ENCODE measurements around the gene CHN2.

Gene CHN2

DNA sequence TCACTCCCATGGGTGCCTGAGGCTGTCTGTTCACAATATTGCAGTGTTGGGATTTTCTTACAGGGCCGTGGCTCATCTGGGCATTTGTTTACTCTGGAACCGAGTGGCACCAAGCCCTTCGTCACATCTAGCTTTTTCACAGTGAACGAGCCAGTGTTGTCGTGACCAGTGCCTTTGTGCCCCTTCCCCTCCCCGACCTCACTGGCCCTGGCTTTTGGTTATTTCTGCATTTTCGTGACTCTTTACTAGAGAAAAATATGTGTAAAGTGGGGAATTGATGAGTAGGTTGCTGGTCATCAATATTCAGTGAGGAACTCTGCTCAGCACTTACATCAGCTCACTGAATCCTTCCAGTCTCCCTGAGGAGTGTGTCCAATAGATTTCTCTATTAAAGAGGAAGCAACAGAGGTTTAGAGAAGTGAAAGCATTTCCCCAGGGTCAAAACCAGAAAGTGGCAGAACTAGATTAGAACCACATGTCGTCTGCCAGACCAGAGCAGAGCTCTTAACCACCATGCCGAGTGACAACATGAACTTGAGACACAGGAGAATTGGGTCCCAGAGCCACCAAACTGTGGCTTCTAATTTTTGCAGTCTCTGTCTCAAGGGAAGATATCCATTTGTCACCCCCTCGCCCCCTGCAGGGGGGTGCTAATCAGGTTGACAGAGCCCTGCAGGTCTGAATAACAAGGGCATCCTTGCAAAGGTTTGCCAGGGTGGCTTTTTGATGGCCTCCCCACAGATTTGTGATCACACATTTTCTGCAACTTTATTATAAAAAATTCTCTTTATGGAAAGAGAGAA lies 125.3 kb downstream of the CHN2 start:
- H3K4me3 ChIP-seq (ENCODE audit: low read depth, low read length), result no peak overlapping the region
- TF ChIP-seq, protein P1, sequence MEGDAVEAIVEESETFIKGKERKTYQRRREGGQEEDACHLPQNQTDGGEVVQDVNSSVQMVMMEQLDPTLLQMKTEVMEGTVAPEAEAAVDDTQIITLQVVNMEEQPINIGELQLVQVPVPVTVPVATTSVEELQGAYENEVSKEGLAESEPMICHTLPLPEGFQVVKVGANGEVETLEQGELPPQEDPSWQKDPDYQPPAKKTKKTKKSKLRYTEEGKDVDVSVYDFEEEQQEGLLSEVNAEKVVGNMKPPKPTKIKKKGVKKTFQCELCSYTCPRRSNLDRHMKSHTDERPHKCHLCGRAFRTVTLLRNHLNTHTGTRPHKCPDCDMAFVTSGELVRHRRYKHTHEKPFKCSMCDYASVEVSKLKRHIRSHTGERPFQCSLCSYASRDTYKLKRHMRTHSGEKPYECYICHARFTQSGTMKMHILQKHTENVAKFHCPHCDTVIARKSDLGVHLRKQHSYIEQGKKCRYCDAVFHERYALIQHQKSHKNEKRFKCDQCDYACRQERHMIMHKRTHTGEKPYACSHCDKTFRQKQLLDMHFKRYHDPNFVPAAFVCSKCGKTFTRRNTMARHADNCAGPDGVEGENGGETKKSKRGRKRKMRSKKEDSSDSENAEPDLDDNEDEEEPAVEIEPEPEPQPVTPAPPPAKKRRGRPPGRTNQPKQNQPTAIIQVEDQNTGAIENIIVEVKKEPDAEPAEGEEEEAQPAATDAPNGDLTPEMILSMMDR (IDR thresholded peaks at IDR 0.05; ENCODE audit: low read depth, low read length), result no peak

DNA sequence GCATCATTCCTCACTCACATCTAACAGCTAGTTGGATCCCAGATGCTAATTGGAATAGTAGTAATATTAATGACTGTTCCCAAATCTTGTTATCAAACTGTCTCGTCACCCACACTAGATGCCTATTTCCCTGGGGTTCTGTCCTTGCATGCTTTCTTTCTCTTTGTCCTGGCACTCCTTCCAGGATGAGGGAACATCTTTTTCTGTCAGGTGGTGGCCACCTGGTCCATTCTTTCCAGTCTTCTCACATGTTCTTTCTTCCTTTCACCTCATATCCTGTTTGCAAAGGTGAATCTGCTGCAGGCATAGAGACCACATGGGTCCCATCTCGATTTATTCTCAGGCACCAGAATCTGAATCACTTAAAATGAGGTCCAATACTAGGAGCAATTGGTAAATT lies 126.0 kb downstream of the CHN2 start:
- H3K4me3 ChIP-seq (ENCODE audit: low read depth, low read length), result no peak overlapping the region
- TF ChIP-seq, protein P1 (IDR thresholded peaks at IDR 0.05; ENCODE audit: low read depth, low read length), result no peak

DNA sequence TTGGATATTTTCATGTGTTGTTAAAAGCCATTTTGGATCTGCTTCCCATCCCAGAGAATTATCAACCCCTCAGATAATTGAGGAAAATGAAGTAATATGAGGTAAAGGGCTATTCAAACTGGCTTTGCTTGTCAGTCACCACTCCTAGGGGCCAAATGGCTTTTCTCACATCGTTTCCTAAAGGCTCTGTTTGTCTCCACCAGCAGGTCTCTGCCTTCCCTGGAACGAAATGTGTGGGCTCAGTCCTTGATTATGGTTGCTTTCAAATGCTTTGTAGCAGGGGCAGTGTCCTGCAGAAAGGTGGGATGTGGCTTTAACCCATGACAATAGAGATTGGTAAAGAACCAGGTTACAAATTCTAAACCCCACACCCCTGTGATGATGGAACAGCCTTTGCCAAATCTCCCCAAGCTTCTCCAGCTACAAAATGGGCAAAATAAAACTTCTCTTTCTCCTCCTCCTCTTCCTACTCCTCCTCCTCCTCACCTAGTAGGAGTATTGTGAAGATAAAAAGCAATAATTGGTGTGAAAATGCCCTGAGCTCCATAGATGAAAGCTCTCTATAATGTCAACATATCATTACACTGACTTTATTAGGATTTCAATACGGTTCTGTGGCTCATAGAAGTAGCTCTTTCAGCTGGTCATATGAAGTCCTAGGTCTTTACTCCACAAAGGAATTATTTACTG lies 127.6 kb downstream of the CHN2 start:
- H3K4me3 ChIP-seq (ENCODE audit: low read depth, low read length), result no peak overlapping the region
- TF ChIP-seq, protein P1 (IDR thresholded peaks at IDR 0.05; ENCODE audit: low read depth, low read length), result no peak

DNA sequence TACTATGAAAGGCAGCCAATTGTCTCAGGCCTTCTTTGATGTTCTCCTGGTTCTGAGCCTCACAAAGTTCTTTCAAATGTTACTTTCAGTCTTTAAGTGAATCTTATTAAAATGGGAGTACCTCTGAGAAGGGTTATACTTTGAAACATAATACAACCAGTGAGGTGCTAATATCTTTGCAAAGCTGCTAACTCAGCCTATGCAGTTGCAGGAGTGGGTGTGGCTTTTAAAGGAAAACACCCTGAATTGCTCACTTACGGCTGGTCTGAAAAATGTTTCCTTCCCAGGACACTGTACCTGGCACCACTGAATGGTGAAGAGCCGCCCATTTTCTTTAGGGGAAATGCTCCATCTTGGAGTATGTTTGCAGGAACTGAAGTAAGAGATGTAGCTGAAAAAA lies 130.9 kb downstream of the CHN2 start:
- TF ChIP-seq, protein P1 (IDR thresholded peaks at IDR 0.05; ENCODE audit: low read depth, low read length), result no peak
- no peak overlapping the region for H3K4me3 ChIP-seq (ENCODE audit: low read depth, low read length)

DNA sequence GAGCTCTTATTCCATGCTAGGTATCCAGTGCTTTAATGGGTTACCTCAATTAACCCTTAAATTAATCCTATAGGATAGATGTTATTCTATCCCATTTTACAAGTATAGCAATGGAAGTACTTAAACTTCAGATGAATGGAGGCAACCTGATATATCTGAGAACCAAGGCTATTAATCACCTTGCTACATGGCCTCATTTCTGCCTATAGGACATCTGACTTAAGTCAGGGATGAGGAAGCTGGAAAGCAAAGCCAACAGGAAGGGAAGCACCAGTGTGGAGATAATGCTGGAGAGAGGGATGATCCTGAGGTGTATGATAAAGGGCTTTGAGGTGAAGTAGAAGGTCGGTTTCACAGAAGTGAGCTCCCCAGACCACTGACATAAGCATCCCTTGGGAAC lies 132.3 kb downstream of the CHN2 start:
- TF ChIP-seq, protein P1 (IDR thresholded peaks at IDR 0.05; ENCODE audit: low read depth, low read length), result no peak
- H3K4me3 ChIP-seq (ENCODE audit: low read depth, low read length), result no peak overlapping the region

DNA sequence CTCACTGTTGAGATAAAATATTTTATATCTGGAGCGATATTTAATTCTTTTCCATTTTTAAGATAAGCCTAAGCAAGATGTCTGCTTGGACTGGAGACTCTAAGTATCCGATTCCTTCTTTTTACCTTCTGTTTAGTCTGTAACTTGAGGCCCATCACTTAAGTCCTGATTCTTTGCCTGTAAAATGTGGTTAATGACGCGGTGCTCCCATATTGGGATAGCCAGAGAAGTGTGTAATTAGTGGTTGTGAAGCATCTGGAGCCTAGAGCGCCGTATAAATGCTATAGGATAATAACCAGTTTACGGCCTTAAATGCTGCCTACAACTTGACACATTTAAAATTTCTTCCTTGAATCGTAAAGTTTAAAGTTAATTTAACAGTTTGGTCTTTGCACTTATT lies 132.9 kb downstream of the CHN2 start:
- TF ChIP-seq, protein P1 (IDR thresholded peaks at IDR 0.05; ENCODE audit: low read depth, low read length), result no peak
- no peak overlapping the region for H3K4me3 ChIP-seq (ENCODE audit: low read depth, low read length)

DNA sequence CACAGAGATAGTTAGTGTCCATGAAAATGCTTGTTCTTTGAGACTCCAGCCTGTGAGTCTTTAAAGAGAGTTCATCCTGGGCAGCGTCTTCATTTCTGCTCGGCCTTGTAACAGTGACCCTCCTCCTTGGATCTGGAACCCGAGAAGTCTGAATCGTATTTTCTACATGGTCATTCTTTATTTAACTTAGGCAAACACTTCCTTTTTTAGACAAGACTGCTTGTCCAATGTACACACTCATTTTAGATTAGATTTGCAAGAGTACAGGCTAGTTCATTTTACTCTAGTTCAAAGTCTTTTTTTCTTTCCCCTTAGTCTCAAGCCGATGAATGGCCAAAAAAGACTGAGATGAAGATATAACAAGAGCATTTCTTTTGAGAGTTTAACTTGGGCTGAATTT lies 133.5 kb downstream of the CHN2 start:
- no peak overlapping the region for H3K4me3 ChIP-seq (ENCODE audit: low read depth, low read length)
- TF ChIP-seq, protein P1 (IDR thresholded peaks at IDR 0.05; ENCODE audit: low read depth, low read length), result no peak
